GM21526 (cell line): ENCODE results near the gene YBX3.
A peak's percentile ranks its signal among the peaks of the same experiment; 100 is the strongest.

ENCODE experiments used
- ATAC-seq: cut with Tn5 transposase; IDR thresholded peaks from one replicate; pipeline ENCODE4 v1.9.1; 2021; ENCODE audit warnings: moderate library complexity; ENCODE audit not compliant: unreplicated experiment, low FRiP score

The YBX3 gene

DNA sequence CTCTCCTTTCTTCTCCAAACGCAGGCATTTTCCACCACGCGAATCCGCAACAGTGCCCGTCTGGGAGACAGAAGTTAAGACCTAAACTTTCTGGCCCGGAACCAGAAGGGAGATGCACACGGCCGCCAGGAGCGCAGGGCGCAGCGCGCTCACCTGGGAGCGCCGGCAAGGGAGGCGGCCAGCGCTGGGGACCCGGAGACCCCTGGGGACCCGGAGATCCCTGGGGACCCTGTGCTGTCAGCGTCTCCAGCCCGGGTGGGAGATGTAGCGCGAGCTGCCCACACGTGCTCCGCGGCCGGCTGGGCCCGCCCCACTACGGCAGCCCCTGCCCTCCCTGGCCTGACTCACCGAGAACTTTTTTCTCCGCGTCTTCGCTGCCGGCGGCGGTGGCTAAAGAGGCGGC is 620 bp downstream of the YBX3 start:
- ATAC-seq = peak; percentile 41

DNA sequence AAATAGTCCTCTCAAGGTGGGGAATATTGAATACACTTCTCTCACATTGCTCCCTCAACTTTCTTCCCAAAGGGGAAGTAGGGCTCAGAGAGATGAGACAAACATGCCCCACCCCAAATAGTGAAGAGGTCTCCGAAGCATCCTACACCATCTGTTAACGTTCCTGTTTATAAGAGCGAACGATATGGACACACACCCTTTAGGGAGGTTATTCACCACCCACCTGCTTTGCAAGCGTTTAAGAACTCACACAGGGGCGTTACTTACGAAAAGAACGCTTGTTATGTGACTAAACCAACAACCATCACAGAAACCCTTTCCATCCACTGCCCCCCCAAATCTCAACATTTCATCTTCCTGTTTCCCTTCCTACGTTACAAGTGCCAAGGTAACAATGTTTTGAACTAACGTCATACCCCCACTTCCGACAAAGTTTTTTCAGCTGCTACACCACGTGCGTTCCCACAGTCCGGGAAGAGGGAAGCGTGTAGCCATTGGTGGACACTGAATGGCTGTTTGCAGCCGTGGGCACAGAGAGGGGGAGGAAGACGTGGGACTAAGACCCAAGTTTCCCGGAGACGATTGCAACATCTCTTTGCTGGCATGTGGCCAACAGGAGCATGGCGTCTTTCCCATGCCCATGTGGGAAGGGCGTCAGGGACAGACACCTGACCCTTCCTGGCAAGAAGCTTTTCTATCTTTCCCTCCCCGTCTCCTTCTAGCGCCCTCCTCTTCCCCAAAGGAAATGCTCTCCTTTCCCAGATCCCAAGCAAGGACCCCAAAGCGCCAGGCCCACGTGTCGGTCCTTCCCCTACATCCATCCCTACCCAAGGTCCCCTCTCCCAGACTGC is 1.2 kb downstream of the YBX3 start:
- ATAC-seq = peak; percentile 36

DNA sequence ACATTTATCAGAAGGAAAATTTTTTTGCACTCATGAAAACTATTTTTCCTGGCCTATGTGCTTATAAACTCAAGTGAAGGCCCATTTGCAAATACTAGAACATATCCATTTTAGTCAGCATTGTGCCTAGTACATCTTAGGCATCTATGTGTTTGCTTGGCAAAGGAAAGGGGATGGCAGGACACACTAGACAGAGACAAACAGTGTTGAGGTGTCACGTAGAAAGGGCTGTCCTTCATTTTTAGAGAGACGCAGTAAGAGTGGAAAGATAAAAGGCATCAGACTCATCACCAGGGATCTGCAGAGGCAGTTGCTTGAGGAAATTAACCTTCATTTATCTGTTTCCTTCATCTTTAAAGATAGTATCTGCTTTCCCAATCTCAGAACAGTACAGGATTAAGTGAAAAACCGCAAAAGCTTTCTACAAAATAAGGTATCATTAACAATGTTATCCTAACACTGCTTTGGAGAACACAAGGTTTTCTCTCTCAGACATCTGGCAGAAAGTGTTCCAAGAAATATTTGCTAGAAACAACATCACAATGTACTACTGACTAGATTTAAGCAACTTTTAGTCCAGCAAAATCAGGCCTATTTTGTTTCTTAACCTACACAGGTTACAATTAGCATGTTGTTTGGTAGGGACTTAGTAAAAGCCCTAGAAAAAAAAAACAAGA is 2.0 kb downstream of the YBX3 start:
- ATAC-seq = no peak

DNA sequence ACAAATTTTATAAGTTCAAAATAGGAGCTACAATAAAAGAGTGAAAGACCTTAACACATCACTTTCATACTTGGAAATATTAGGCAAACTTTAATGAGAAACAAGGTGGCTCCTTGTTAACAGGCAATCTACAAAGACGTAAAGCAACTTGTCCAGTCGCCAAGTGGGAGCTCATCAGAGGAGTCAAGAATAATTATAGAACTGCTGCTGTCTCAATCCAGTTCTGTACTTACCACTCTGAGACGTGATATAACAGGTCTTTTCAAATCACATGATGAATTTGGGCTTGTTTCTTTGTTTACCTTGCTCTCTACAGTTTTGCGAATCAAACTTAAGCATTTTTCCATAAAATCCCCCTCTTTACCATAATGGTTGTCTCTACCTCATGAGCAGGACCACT is 3.6 kb downstream of the YBX3 start:
- no peak for ATAC-seq

DNA sequence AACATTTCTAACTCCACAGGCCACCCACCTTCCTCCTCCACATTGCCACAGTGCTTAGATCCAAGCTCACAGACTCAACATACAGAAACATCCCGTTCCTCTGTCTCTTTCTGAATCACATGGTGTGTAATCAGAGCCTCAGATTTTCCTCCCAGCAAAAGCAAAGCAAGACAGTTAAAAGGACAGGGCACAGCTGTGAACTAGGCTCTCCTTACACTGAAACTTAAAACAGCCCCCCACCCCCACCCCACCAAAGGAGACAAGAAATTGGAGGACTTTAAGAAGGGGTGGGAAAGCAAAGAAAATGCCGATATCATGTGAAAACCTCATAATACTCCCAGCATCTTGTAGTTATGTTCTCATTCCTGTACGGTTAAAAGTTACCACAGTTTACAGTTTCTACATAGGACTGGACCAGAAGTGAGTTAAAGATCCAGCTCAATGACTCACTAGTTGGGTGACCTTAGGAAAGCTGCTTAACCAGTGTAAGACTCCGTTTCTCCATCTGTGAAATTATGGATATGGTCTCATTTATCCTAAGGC is 4.8 kb downstream of the YBX3 start:
- ATAC-seq = no peak

DNA sequence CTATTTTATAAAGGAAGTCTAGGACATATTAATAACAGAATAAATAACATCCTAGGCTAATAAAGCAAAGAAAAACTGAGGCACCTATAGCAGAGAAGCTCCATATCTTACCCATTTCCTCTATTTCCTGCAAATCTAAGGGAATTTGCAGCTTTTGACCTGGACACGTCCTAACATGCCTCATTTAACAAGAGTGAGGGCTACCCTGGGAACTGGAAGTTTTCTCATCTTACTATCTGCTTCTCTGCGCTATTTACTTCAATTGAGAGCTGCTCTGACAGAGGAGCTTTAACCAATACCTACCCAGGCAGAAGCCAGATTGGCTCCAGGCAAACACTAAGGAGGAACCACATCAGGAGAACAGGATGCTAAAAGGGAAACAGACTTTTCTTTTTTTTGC is 5.7 kb downstream of the YBX3 start:
- no peak for ATAC-seq

DNA sequence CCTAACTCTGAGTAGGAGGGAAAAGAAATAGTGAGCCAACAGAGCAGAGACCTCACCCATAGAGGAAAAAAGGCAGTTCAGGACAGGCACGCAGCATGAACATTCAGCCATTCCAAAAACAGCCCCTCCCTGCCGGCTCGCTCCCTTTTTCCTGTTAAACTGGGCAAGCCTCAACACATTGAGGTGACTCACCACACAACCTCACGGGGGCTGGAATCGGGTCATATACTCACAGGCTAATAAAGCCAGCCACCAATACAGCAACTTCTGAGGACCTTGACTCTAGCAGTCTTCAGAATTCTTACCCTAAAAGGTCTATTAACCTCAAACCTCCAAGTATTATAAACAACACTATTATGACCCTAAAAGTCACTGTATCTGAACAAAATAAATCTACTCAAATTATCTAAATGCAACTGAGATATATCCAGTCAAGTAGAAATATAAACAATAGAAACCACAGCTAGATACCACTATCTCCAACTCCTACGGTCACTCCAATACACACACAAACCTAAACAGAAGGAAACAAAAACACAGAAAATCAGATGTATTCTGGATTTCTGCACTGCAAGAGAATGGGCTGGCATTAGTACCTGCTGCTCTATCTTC is 6.3 kb downstream of the YBX3 start:
- ATAC-seq = no peak

DNA sequence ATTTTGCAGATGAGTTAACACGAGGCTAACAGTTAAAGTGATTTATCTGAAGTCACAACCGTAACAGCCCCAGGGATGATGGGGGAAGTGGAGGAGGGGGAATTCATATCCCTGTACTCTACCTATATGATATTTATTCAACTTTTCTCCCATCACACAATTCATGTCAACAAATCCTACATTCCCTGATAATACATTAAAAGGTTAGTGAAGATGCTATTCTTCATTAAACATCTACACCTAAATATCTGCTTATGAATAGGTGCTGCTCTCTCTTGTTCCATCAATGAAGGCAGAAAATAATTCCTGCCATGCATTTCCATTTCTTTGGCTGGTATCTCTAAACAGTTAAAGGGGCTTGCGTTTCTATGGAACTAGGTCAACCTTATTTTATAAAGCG is 6.8 kb downstream of the YBX3 start:
- ATAC-seq = no peak

DNA sequence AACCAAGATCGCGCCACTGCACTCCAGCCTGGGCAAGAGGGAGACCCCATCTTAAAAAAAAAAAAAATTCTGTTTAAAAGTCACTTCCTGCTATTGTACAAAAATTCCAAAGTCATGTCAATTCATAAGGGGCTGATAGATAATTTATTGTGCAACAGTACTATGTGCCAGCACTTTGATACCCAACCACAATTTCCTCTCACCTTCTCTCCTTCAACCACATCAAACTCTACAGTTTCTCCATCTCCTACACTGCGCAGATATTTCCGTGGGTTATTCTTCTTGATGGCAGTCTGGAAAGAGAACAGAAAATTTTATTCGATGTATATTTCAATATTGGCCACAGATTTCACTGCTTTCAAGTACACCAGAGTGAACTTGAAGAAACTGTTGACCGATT is 7.6 kb downstream of the YBX3 start:
- no peak for ATAC-seq

DNA sequence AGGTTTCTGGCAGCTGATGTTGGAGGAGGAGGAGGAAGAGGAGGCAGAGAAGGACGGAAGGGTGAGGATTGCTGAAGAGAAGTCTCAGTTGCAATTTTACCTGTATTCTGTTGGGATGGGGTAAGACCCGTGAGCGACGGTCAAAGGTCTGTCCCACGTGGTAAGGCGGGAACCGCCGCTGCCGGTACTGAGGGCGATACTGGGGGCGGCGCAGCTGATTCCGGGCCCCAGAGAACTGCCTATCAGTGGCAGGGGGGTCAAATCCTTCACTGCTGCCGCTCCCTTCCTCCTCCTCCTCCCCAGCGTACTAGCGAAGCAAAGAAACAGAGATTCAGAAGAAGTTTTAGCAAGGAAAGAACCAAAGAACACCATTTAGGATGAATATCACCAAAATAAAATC is 13.3 kb downstream of the YBX3 start:
- ATAC-seq = no peak

DNA sequence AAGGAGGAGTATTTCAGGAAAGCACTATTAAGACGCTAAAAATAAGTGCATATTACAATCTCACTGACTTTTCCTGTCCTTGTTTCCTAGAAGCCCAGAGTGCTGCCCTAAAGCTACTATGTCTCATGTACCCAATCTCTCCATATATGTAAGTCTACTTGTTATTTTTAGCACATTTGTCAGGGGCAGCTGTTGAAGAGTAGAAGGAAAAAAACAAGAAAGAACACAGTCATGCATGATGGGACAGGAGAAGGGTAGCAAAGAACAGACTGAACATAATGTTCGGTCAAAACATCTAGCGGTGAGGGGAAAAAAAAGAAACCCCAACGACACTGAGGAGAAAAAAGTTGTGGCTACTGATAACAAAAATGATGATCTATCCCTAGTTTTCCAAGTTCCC is 14.3 kb downstream of the YBX3 start:
- ATAC-seq = no peak

DNA sequence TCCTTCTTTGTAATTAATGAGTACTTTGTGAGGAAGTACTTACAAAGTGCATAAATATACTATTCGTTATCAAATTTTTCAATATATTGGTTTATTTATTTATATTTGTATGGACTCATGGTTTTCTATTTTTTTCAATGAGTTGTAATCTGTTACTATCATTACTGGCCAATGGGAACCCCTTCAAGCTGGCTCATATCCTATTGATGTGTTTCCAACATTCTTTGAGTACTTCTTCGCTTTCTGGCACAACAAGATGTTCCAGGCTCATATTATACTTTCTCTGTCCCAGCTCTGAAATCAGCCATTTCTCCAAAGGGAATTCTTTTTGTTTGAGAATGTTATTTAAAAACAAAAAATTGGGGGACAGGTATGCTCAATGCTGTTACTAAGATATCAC is 17.5 kb downstream of the YBX3 start:
- no peak for ATAC-seq

DNA sequence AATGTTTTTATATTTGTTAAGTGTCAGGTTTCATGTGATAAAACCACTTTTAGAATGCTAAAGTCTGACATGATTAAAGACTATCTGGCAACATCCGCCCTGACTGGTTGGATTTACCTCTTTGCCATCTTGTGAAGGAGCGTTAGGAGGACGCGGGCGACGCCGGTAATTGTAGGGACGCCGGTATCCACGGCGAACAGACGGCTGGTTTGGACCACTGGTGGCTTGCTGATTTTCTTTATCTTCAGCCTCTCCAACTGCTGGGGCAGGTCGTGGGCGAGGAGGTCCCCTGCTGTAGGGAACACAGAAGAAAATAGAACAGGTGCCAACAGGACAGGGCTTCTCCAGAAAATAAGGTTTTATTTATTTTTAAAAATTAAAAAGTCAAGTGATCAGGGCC is 21.3 kb downstream of the YBX3 start:
- ATAC-seq = no peak

DNA sequence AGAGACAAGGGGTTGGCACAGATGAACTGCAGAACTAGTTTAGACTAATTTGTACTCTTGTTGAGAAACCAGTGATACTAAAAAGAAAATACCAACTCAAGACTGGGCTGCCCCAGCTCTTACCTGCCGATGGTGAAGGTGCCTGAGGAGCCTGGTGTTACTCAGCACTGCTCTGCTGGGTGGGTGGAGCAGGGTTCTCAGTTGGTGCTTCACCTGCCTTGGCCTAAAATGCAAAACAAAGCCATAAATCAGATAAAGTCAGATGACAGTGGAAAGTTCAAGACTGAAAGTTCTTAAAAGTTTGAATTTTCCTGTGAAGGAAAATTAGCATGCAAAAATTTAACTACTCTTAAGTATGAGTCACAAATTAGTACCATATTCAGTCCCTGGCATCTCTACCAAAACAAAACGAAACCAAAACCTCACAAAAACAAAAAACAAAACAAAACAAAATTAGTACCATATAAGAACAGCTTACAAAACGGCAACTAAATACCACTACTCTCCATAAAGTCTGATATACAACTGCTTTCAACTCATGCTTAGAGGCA is 21.9 kb downstream of the YBX3 start:
- ATAC-seq = peak; percentile 64

DNA sequence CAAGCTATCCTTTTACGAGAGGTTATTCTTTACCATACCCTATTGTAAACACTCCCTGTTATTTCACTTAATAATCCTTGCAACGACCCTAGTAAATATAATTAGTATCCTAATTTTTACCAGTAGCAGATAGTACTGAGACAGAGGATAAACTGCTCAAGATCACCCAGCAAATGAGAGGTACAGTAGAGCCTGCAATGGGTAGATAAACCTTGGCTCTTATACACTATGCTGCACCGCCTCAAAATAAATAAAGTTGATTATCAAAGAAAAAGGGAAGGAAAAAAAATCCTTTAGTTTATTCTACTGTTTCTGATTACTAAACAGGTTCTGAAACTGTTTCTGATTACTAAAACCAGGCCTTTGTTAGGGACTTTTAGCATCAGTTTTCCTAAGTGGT is 22.5 kb downstream of the YBX3 start:
- ATAC-seq = no peak

DNA sequence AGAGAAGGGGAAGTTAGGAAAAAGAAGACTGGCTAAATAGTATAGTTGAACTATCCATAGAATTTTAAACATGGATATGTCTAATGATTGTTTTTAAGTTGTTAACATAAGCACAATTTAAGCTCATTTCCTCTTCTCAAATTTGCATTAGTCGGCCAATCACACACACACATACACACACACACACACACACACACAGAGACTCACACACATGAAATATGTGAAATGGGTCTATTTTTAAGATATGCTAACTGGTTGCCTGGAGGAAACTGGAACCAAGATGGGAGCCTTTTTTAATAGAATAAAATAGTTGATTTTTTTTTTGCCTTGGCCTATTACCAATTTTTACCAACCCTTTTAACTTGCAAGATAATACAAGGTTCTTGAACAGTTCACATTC is 25.3 kb downstream of the YBX3 start:
- no peak for ATAC-seq

DNA sequence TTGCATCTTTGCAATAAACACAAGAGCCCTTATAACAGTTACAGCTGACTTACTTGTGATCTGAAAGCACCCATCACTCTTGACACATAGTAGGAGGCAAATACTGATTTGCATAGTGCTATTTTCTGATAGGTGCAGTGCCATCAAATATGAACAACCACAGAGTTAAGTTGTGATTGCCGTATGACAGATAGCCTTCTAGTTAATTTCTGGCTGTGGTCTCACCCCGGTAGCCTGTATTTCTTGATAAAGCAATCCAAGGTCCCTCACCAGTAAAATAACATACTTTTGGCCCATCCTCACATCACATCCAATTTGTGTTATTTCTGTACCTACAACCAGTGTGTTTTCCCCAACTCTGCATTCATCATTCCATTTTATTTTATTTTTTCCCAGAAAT is 26.0 kb downstream of the YBX3 start:
- ATAC-seq = no peak

DNA sequence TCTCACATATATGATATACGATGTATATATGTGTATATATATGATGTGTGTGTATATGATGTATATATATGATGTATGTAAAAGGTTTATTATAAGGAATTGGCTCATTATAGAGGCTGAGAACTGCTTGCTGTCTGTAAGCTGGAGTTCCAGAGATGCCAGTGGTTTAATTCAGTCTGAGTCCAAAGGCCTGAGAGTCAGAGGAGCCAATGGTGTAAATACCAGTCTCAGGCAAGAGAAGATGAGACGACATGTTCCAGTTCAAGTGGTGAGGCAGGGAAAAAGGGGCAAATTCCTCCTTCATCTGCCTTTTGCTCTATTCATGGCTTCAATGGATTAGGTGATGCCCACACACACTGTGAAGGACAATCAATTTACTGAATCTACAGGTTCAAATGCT is 32.2 kb downstream of the YBX3 start:
- ATAC-seq = no peak

DNA sequence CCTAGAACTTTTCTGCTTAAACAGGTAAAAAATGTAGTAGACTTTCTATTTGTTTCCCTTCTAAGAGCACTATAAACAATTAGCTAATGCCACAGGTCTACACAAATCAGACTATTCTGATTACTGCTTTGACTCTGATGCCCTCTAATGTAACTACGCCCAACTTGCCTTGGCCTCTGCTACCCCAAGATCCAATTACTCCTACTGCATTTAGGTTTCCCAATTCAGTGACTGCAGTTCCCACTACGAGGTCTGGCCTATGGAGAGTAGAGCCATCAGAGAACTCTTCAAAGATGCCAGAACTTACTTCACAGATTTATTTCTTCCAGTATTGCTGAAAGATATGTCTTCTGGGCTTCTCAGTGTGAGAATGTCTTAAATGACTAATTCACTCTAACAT is 34.0 kb downstream of the YBX3 start:
- ATAC-seq = no peak

DNA sequence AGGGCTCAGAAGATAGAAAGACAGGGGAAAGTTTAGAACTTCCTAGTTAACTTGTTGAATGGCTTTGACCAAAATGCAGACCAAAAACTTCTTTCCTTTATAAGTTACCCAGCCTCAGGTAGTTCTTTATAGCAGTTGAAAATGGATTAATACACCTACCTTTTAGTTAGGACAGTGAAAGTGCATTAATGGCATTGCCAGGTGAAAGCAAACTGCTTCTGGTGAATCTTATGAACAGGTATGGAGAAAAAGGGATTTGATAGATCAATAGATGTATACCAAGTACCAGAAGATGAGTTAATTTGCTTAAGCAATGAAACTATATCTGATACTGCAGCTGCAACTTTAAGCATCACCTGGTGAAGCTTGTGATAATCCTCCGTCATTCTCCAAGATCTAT is 35.1 kb downstream of the YBX3 start:
- ATAC-seq = no peak

DNA sequence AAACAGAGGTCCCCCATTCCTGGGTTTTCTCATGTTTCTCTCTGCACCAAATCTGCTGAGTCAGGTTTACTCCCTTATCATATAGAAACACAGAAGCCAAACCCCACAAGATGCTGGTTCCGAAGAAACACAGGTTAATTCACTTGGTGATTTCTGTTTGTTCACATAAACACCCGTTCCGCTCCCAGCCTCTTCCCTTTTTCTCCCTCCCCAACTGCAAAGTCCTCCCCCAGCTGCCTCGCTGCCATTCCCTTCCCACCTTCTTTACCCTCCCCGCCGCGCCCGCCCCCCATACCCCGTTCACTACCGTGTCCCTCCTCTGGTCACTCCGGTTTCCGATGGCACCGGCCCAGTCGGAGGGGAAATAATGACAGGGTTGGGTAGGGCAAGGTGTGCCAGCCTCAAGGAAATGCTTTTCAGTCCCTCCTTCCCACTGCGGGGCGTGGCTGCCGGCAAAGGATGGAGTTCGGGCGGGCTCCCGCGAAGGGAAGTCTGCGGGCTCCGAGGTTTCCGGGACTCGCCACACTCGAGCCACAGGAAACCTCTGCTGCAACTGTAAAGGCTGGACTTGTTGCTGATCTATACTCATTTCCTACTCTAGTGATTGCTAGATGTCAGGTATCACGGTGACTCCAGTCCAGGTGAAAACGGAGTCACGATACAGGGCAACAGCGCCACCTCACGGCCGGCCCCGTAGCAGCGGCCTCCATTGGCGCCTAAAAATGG is 49.3 kb downstream of the YBX3 start, which contains the start of gene STYK1:
Gene STYK1 (minus strand): TSS at position 394 of the 726 bp plus-strand sequence. CDS start 39,434 bp downstream, outside the sequence.
- peak; percentile 54 for ATAC-seq
